ENCODE data around the gene UNC79.

DNA sequence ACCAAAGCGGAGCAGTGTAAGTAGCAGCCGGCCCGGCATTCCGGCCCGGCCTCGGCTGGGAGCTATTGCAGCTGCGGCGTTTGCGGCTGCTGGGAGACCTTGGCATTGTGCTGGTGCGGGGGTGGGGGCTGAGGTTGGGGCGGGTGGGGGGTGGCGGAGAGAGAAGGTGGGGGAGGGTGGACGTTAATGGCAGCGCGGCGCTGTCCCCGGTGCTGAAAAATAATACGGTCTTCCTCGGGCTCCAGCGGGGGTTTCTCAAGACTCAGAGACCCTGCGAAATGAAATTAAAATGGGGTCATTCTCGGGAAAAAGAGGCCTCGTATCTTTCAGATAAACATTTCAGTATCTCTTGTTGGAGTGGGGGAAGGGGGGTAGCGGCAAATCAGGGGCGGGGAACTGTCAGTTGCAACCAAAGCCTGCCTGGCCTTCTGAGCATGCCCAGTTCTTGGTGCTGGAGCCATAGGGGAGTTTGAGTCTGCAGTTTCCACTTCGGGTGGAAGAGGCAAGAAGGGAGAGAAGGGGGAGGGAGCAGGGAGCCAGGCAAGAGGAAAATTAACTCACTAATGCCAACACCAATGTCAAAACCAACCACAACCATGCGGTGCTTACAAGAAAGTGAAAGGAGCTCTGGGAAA lies 414 bp downstream of the UNC79 start:
- TF ChIP-seq, protein P1, sequence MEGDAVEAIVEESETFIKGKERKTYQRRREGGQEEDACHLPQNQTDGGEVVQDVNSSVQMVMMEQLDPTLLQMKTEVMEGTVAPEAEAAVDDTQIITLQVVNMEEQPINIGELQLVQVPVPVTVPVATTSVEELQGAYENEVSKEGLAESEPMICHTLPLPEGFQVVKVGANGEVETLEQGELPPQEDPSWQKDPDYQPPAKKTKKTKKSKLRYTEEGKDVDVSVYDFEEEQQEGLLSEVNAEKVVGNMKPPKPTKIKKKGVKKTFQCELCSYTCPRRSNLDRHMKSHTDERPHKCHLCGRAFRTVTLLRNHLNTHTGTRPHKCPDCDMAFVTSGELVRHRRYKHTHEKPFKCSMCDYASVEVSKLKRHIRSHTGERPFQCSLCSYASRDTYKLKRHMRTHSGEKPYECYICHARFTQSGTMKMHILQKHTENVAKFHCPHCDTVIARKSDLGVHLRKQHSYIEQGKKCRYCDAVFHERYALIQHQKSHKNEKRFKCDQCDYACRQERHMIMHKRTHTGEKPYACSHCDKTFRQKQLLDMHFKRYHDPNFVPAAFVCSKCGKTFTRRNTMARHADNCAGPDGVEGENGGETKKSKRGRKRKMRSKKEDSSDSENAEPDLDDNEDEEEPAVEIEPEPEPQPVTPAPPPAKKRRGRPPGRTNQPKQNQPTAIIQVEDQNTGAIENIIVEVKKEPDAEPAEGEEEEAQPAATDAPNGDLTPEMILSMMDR (tag by site-specific recombination; IDR thresholded peaks at IDR 0.05), result no peak
- no peak for TF ChIP-seq YY1 (tag by site-specific recombination; IDR thresholded peaks at IDR 0.05)
- no peak for TF ChIP-seq FEZF1 (tag by site-specific recombination; IDR thresholded peaks at IDR 0.05)
- TF ChIP-seq HIC1 (tag by site-specific recombination; IDR thresholded peaks at IDR 0.05), result no peak
- TF ChIP-seq SP3 (tag by site-specific recombination; IDR thresholded peaks at IDR 0.05), result no peak
- TF ChIP-seq ZBTB17 (tag by site-specific recombination; IDR thresholded peaks at IDR 0.05), result no peak
- no peak for TF ChIP-seq ZNF521 (tag by site-specific recombination; IDR thresholded peaks at IDR 0.05)

All from HEK293 (cell line).